Retinal pigment epithelial cell (primary cell): ENCODE data around the gene ROR2.
A peak's percentile ranks its signal among the peaks of the same experiment; 100 is the strongest.

Experiments
- DNase-seq: peaks from one replicate; pipeline ENCODE4 v3.0.0-alpha.2; 2010; ENCODE audit warnings: low read depth
- H3K4me3 ChIP-seq: 2 replicates; pipeline ENCODE4 v1.5.1; 2011; ENCODE audit warnings: mild to moderate bottlenecking, low read length, control low read depth, moderate library complexity
- CTCF ChIP-seq: conservative IDR thresholded peaks from 2 replicates; pipeline ENCODE4 v1.5.1; 2011; ENCODE audit warnings: low read depth, low read length, control low read depth, inconsistent platforms

The ROR2 gene

GRCh38 chr9:91720313-91720712 is 229.7 kb downstream of the ROR2 start:
- no peak for DNase-seq
- no peak for TF ChIP-seq CTCF
- no peak overlapping the region for H3K4me3 ChIP-seq

GRCh38 chr9:91718071-91718470 is 232.0 kb downstream of the ROR2 start:
- H3K4me3 ChIP-seq, result no peak overlapping the region
- TF ChIP-seq CTCF, result no peak
- DNase-seq, result no peak

- no peak overlapping the region for H3K4me3 ChIP-seq
- DNase-seq, result no peak
- TF ChIP-seq CTCF, result no peak
Observed at GRCh38 chr9:91716815-91717214, 233.2 kb downstream of the ROR2 start.

- TF ChIP-seq CTCF, result no peak
- no peak for DNase-seq
- no peak overlapping the region for H3K4me3 ChIP-seq
Observed at GRCh38 chr9:91716239-91716638, 233.8 kb downstream of the ROR2 start.

- no peak for DNase-seq
- no peak for TF ChIP-seq CTCF
- peak overlapping the region; percentile 54 for H3K4me3 ChIP-seq
Observed at GRCh38 chr9:91714874-91715615, 235.0 kb downstream of the ROR2 start.

GRCh38 chr9:91714020-91714806 is 235.8 kb downstream of the ROR2 start:
- no peak for DNase-seq
- peak overlapping the region; percentile 54 for H3K4me3 ChIP-seq
- TF ChIP-seq CTCF, result no peak

- no peak for DNase-seq
- no peak for TF ChIP-seq CTCF
- H3K4me3 ChIP-seq, result no peak overlapping the region
Observed at GRCh38 chr9:91712811-91713210, 237.2 kb downstream of the ROR2 start.
